Lung microvascular endothelial cell (primary cell): ENCODE measurements around the gene PDHX. TPM values are rescaled to one million over a fixed set of nuclear protein-coding genes. Genes with fewer than 3 reads are reported as not detected.

ENCODE experiments used
- DNase-seq, 2 donors: peaks; one replicate each; pipeline versions ENCODE4 v3.0.0 to v3.0.0-alpha.2; 2010; ENCODE audit warnings: low read depth in 2 of 2
- total RNA-seq: library from RNA; depleted of rRNA; stranded (reverse); fragments of >200 nt; gene quantifications from 2 replicates; pipeline ENCODE4 v1.2.1, GENCODE V29; 2014

Gene PDHX
- total RNA-seq, 1 donor from 2014 or later: 17.7 TPM

GRCh38 chr11:34988294-34989255, 72.2 kb downstream of the PDHX start:
- no peak for DNase-seq

- no peak for DNase-seq
These were observed 74.5 kb downstream of the PDHX start for GRCh38 chr11:34990916-34991315.

- DNase-seq: no peak
These were observed 78.4 kb downstream of the PDHX start for GRCh38 chr11:34994854-34995253.

- DNase-seq: no peak
These were observed 80.5 kb downstream of the PDHX start for GRCh38 chr11:34996958-34997357.

GRCh38 chr11:34997952-34998528, 81.6 kb downstream of the PDHX start:
- DNase-seq: peak; percentile 20 to 47

- DNase-seq: no peak
These were observed 83.0 kb downstream of the PDHX start for GRCh38 chr11:34999453-34999852.

- no peak for DNase-seq
These were observed 86.8 kb downstream of the PDHX start for GRCh38 chr11:35003186-35003585.

- DNase-seq: no peak
These were observed 87.2 kb downstream of the PDHX start for GRCh38 chr11:35003658-35004057.

GRCh38 chr11:35005141-35005780, 88.8 kb downstream of the PDHX start:
- DNase-seq: no peak

- no peak for DNase-seq
These were observed 90.1 kb downstream of the PDHX start for GRCh38 chr11:35006389-35007128.

- DNase-seq: no peak
These were observed 90.9 kb downstream of the PDHX start for GRCh38 chr11:35007277-35007676.

- no peak for DNase-seq
These were observed 92.9 kb downstream of the PDHX start for GRCh38 chr11:35009191-35009943.

- DNase-seq: no peak
These were observed 93.5 kb downstream of the PDHX start for GRCh38 chr11:35009944-35010342.

GRCh38 chr11:35010654-35011053, 94.2 kb downstream of the PDHX start:
- DNase-seq: no peak

GRCh38 chr11:35011389-35011788, 95.0 kb downstream of the PDHX start:
- DNase-seq: no peak

- no peak for DNase-seq
These were observed 95.5 kb downstream of the PDHX start for GRCh38 chr11:35011944-35012343.

- DNase-seq: no peak
These were observed 96.2 kb downstream of the PDHX start for GRCh38 chr11:35012467-35013191.

- DNase-seq: no peak
These were observed 97.3 kb downstream of the PDHX start for GRCh38 chr11:35013514-35014233.

GRCh38 chr11:35014346-35014745, 97.9 kb downstream of the PDHX start:
- peak in 1 of 2 donors; percentile 30 for DNase-seq
